Brain microvascular endothelial cell (primary cell): ENCODE results near the gene AKT1S1.

Source experiments
- DNase-seq: peaks from one replicate; pipeline ENCODE4 v3.0.0-alpha.2; 2020
- H3K27ac ChIP-seq: fragments of 250-450 bp; sonication (Bioruptor Pico); 2 replicates; pipeline ENCODE4 v1.5.1; 2020; ENCODE audit warnings: mild to moderate bottlenecking, moderate library complexity
- H3K27me3 ChIP-seq: fragments of 250-450 bp; sonication (Bioruptor Pico); replicated peaks from 2 replicates; pipeline ENCODE4 v1.5.1; 2020; ENCODE audit warnings: mild to moderate bottlenecking
- H3K36me3 ChIP-seq: fragments of 250-450 bp; sonication (Bioruptor Pico); replicated peaks from 2 replicates; pipeline ENCODE4 v1.5.1; 2020; ENCODE audit warnings: mild to moderate bottlenecking
- H3K4me3 ChIP-seq: 2 replicates; pipeline ENCODE4 v1.5.1; 2011; ENCODE audit warnings: low read depth, mild to moderate bottlenecking, control low read depth, low read length, moderate library complexity
- in situ Hi-C: cut with HindIII; loops from 2 replicates; pipeline ENCODE4 v1.10.0; 2017; ENCODE audit warnings: low sequenced_read_pairs, low pct_ligation_motif_present
- TF ChIP-seq, protein P1 (sequence below): IDR thresholded peaks from 2 replicates; pipeline ENCODE4 v1.5.1; 2011; ENCODE audit warnings: low read depth, mild to moderate bottlenecking, moderate library complexity, low read length, control low read depth, inconsistent platforms; ENCODE audit errors: missing control alignments

The AKT1S1 gene

DNA sequence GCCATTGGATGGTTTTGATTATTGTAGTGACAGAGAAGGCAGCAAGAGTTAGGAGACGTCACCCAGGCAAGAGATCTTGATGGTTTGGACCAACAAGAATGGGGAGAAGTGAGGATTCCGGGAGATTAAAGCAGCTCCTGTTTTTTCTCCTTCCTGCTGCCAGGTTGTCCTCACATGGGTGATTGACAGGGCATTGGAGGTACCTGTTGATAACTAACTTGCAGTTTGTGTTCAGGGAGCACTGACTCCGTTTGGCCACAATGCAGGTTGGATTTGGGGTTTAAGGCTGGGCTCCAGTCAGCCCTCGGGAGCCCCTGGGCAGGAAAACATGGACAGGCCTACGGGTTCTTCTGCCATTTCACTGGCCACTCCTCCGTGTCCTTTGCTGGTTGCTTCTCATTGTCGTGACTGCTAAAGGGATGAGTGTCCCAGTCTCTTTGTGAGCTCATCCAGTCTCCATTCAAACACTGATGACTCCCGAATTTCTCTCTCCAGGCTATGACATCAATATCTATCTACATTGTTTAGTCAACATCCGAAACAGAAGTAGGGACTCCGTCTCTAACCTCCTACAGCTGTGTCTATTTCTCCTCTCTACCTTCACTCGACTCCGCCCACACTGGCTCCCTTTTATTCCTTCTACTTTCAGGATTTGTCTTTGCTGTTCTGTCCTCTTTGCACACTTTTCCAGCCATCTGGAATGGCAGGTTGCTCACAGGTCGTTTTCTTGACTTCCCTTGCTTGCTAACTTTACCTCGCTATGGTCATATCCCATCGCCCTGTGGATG, 27.5 kb downstream of the AKT1S1 start:
- TF ChIP-seq, protein P1, sequence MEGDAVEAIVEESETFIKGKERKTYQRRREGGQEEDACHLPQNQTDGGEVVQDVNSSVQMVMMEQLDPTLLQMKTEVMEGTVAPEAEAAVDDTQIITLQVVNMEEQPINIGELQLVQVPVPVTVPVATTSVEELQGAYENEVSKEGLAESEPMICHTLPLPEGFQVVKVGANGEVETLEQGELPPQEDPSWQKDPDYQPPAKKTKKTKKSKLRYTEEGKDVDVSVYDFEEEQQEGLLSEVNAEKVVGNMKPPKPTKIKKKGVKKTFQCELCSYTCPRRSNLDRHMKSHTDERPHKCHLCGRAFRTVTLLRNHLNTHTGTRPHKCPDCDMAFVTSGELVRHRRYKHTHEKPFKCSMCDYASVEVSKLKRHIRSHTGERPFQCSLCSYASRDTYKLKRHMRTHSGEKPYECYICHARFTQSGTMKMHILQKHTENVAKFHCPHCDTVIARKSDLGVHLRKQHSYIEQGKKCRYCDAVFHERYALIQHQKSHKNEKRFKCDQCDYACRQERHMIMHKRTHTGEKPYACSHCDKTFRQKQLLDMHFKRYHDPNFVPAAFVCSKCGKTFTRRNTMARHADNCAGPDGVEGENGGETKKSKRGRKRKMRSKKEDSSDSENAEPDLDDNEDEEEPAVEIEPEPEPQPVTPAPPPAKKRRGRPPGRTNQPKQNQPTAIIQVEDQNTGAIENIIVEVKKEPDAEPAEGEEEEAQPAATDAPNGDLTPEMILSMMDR, result no peak
- DNase-seq, result no peak
- Histone ChIP-seq H3K4me3 (peak overlapping the region; percentile 81), H3K36me3 (peaks cover 4% of the 10 kb centered on the region), H3K27me3 (no peaks in the 10 kb centered on the region), H3K27ac (no peak overlapping the region)
- in situ Hi-C loops, result no loop called here

DNA sequence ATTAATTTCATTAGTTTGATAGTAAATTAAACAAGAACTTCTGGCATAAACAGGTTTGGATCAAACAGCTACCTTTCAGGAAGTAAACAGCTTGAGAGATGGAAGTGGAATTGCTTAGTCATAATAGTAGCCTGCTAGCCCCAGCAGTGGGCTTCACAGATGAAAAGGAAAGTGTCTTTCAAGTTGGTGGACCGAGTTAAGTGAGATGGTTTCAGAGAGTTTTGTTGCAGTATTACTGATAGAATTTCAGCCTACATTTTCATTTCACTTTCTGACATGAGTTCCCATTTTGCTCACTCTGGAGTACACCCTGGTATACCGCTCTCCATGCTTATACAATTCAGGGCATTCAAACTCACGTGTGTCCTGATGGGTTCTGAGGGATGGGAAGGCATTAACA, 28.2 kb downstream of the AKT1S1 start:
- TF ChIP-seq, protein P1, result no peak
- Histone ChIP-seq H3K36me3 (no peaks in the 10 kb centered on the region), H3K4me3 (no peak overlapping the region), H3K27ac (no peak overlapping the region), H3K27me3 (no peaks in the 10 kb centered on the region)
- DNase-seq, result no peak
- in situ Hi-C loops, result no loop called here

DNA sequence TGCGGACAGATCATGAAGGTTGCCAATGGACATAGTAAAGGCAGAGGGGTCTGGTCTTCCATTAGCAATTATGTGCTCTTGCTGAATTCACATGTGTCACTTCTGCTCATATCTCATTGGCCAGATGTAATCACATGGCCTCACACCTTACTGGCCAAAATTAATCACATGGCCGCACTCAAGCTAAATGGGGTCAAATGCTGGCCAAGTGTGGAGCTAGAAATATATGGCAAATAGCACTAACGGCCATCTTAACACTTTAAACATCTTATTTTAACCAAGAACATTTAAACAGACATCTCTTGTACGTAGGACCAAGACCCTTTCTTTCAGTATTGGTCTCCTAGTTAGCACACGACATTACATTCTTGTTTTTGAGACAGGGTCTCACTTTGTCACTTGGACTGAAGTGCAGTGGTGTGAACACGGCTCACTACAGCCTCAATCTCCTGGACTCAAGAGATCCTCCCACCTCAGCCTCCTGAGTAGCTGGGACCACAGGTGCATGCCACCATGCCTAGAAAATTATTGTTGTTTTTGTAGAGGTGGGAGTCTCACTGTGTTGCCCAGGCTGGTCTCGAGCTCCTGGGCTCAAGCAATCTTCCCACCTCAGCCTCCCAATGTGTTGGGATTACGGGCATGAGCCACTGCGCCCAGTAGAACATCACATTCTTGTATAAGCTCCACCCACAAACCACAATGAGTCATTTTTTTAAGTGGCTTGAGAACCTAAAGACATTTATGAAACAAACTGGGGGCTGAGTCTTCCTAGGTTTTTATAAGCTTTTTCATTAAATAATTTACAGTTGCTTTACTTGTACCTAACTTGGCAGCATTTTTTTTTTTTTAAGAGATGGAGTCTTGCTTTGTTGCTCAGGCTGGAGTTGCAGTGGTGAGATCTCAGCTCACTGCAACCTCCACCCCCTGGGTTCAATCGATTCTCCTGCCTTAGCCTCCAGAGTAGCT, 29.1 kb downstream of the AKT1S1 start:
- Histone ChIP-seq H3K4me3 (no peak overlapping the region), H3K27ac (no peak overlapping the region), H3K27me3 (no peaks in the 10 kb centered on the region), H3K36me3 (no peaks in the 10 kb centered on the region)
- DNase-seq, result peak; percentile 81
- in situ Hi-C loops, result no loop called here
- TF ChIP-seq, protein P1, result no peak

DNA sequence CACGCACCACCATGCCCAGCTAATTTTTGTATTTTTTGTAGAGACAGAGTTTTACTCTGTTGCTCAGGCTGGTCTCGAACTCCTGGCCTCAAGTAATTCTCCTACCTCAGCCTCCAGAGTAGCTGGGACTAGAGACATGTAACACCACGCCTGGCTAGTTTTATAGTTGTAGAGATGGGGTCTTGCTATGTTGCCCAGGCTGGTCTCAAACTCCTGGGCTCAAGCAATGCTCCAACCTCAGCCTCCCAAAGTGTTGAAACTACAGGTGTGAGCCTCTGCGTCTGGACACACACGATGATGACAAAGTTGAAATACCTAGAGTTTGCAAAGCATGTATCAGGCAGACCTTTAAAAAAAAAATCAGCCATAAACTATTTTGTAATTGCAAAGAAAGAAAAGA, 30.7 kb downstream of the AKT1S1 start:
- H3K27me3 ChIP-seq, result no peaks in the 10 kb centered on the region
- H3K36me3 ChIP-seq, result no peaks in the 10 kb centered on the region
- no peak overlapping the region for H3K4me3 ChIP-seq
- DNase-seq, result no peak
- no peak overlapping the region for H3K27ac ChIP-seq
- TF ChIP-seq, protein P1, result no peak
- in situ Hi-C loops, result no loop called here

DNA sequence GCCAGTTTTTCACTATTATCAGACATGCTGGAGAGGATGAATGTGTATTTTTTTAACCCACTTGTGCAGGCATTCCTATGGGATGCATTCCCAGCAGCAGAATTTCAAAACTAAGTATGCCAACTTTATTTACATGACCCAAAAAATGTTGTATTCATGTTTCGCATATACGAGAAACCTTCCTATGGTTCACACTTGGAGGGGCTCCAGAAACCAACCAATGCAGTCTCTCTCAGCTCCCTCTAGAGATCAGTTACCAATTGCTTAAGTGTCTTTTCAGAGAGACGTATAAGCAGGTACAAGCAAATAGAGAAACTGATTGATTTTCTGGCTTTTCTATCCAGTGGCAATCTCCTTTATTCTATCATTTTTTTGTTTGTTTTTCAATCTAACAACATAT, 31.7 kb downstream of the AKT1S1 start:
- DNase-seq, result no peak
- Histone ChIP-seq H3K4me3 (no peak overlapping the region), H3K27me3 (no peaks in the 10 kb centered on the region), H3K36me3 (peaks cover 2% of the 10 kb centered on the region), H3K27ac (no peak overlapping the region)
- in situ Hi-C loops, result no loop called here
- TF ChIP-seq, protein P1, result peak; percentile 23
